Camera-type eye (tissue), 1 donor: ENCODE data around the gene ZNF614. TPM values are rescaled to one million over a fixed set of nuclear protein-coding genes. Genes with fewer than 3 reads are reported as not detected.

ENCODE experiments used
- total RNA-seq: library from RNA; depleted of rRNA; stranded (reverse); fragments of >200 nt; gene quantifications from one replicate; pipeline ENCODE4 v1.2.3, GENCODE V29; 2014

ZNF614 gene
- total RNA-seq: 21.6 TPM

GRCh38 chr19:52028027-52028779, at the start of gene ZNF614:
Gene ZNF614, minus strand, starts transcription at chr19:52028379. Its CDS starts 2,634 bp downstream, at chr19:52025745.

DNA sequence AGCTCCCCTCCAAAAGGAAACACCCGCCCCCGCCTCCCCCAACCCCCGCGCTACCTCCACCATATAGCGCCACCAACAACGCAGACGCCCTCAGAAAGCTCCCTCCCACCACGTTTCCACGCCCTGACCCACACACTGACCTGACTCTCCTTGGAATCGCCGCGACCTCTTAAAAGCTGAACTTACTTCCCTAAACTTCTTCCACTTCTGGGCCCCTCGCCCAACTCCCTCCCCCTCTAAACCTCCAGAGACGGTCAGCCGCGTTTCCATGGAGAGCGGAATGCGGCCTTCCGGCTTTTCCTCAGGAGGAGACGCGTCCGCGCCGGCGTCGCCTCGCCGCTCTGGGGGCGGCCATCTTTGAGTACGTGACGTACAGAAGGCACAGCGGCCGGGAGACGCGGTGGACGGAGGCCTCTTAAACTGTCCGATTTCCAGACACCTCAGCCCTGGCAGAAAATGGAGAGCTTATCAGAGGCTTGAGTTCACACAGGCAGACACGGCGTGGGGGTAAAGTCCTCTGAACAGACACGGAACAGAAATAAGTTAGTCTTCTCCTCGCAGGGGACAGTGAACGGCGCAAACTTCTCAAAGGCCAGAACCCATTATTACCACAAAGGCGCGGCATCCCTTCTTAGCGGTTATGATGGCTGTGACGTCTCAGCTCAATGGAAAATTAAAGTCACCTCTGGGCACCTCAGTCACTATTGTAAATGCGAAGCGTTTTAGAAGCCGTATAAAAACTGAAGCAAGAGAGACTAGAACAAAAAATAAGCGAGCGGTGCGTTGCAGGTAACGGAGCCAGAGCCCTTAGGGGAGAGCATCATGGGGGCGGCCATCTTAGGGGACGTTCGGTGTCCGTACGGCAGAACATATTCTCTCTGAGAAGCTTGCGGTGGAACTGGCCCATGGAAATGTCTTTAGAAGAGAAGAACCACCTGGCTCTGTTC, 20.6 kb upstream of the ZNF614 start, which contains the start of gene ZNF432:
Gene ZNF432, minus strand, starts transcription at position 284 of the 947 bp plus-strand sequence. CDS start 1,970 bp downstream, outside the sequence.

DNA sequence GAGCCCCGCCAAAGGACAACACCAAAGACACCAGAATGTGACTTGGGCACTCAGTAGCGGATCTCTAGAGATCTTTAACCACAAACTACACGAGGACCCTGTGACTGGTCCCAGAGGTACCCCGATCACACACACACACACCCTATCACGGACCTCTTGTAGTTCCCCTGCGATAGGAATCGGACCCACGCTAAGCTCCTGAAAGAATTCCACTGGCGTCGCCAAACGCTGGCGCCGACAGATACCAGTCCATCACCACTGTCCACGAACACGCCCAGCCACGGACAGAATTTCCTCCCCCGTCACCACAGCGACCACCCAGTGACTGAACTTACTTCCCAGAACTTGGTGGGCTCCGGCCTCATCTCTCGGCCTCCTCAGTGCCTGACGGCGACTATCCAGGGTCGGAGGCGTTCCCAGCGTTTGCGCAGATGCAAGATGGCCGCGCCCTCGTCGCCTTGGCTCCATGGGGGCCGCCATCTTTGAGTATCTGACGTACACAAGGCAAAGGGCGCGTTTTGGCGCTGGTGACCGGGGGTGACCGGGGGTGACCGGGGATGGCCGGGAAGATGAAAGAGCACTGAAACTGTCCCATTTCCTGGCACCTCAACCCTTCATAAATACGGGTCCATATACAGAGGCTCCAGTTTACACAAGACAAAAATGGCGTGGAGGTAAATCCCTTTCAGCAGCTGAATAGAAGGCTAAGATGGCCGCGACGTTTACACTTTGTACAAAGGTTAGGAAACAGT, 20.2 kb downstream of the ZNF614 start, which contains the start of gene ZNF615:
Gene ZNF615, minus strand, starts transcription at position 406 of the 752 bp plus-strand sequence. CDS start 4,500 bp downstream, outside the sequence.

GRCh38 chr19:51986309-51987291, 41.6 kb downstream of the ZNF614 start, which contains the start of gene ZNF350:
Gene ZNF350, minus strand, starts transcription at chr19:51986840. Its CDS starts 12,480 bp downstream, at chr19:51974360.

Other genes with a start within 250 kb of the ZNF614 start
- 0.66 TPM for gene FPR3, start 233.2 kb downstream of the ZNF614 start, total RNA-seq
- 45.6 TPM for gene ZNF577, start 140.4 kb downstream of the ZNF614 start, total RNA-seq
- 36.3 TPM for gene ZNF649, start 123.4 kb downstream of the ZNF614 start, total RNA-seq
- 9.1 TPM for gene ZNF613, start 100.9 kb downstream of the ZNF614 start, total RNA-seq
- 20.3 TPM for gene ZNF350, start 41.5 kb downstream of the ZNF614 start, total RNA-seq
- 41.6 TPM for gene ZNF615, start 20.2 kb downstream of the ZNF614 start, total RNA-seq
- 30.2 TPM for gene ZNF432, start 20.5 kb upstream of the ZNF614 start, total RNA-seq
- gene ZNF841, start 67.4 kb upstream of the ZNF614 start, total RNA-seq: 53.7 TPM
- 29.7 TPM for gene ZNF616, start 111.6 kb upstream of the ZNF614 start, total RNA-seq
- 34.6 TPM for gene ZNF836, start 143.2 kb upstream of the ZNF614 start, total RNA-seq
- gene PPP2R1A, start 161.7 kb upstream of the ZNF614 start, total RNA-seq: 297 TPM
- 34.3 TPM for gene ZNF766, start 241.2 kb upstream of the ZNF614 start, total RNA-seq